IPS-18c (cell line): ENCODE measurements around the gene RAPGEF2.
"Not testable (repeated sequence)": the region's sequence is repeated elsewhere in the genome, so short reads cannot be mapped to it uniquely, and the experiment has no call there.

Source experiments
- H3K4me3 ChIP-seq: 2 replicates; pipeline ENCODE4 v1.7.0; 2013; ENCODE audit warnings: low read depth, mild to moderate bottlenecking, low read length, moderate library complexity; ENCODE audit not compliant: insufficient read depth
- H3K9me3 ChIP-seq: one replicate; pipeline ENCODE4 v1.6.1; 2013; ENCODE audit warnings: mild to moderate bottlenecking, low read length, moderate library complexity; ENCODE audit not compliant: control insufficient read depth, insufficient read depth

RAPGEF2 gene

DNA sequence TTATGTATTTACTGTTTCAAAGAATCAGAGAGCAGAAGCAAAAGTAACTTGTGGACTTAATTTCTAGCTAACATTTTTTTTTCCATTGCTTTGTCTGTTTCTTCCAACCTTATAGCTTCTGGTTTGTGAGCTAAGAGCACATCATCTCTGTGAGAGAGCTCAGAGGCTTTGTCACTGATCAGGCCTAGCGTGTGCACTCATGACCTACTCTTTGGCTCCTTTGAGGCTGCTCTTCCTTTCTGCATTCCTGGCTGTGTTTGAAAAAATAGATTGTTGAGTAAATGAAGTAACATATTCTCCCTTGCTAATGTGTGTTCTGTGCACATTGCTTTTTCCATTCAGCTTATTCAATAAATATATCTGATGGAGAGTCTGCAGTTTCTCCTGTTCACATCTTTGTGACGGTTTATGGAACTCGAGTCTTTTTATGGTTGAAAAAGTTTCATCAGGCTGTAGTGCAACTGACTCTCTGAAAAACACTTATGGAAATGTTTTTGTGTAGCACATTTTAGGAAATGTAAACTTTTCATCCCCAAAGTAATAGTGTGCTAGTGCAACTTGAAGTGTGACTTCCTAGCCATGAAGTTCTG, 133.0 kb downstream of the RAPGEF2 start:
- Histone ChIP-seq H3K4me3 (no peak overlapping the region), H3K9me3 (no peaks in the 10 kb centered on the region)

DNA sequence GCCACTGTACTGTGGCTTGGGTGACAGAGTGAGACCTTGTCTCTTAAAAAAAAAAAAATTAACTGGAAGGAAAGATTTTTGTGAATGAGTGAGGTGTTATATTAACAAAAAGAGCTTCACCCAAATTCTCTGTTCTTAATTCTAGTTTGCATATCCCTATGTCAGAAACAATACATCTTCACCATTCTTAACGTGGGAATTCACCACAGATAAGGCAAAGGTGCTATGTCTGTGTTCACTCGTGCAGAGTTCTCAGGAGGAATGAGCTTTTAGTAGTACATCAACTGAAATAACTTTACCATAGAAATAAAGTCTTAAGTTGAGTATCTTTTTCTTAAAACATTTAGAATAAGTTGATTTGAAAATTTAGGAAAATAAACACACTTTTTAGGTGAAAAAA, 135.1 kb downstream of the RAPGEF2 start:
- Histone ChIP-seq H3K4me3 (no peak overlapping the region), H3K9me3 (no peaks in the 10 kb centered on the region)

DNA sequence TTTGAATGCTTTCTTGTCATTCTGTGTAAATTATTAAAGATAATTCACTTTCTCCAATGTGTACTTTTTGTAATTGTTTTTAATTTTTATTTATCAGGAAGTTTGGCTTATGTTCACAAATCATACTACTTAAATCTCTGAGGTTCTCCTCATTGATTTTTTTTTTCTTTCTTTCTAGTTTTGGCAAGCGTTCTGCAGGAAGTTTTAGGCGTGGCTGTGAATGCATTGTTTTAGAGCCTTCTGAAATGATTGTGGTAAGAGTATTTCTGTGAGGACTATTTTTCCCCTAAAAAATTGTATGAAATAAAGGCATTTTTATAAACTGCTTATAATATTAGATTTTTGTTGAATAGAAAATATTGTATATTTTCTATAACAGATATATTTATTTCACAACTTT, 135.8 kb downstream of the RAPGEF2 start:
- no peaks in the 10 kb centered on the region for H3K9me3 ChIP-seq

DNA sequence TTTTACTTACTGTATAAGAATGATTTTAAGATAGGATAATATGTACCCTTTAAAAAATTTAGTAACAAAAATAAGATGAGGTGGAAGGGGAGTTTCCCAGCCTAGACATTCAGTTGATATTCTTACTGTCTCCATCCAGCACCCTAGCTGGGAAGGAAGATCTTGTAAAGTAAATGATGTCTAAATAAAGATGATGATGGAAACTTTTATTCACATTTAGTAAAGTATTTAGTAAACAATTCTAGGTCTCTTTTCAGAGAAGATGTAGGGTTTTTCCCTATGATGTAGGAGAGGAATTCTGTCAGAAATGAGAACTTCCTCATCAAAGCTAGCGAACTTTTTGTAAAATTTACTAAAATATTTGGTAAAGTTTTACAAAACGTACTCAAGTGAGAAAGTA, 136.8 kb downstream of the RAPGEF2 start:
- H3K9me3 ChIP-seq, result no peaks in the 10 kb centered on the region

More for the DNA sequence above, 135.8 kb downstream of the RAPGEF2 start:
- H3K4me3 ChIP-seq, result no peak overlapping the region

DNA sequence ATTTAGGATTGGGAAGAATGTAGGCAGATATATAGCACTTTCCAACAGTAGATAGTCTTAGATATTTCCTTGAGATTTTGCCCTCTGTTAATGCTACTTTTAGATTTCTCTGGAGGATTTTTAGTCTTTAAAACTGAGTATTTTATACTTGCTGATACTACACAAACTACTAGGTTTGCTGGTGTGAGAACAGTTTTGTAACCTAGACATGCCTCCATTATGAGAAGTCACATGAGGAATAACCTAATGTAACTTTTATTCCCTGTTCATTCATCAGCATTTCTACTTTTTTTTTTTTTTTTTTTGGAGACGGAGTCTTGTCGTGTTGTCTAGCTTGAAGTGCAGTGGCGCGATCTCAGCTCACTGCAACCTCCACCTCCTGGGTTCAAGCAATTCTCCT, 137.2 kb downstream of the RAPGEF2 start:
- H3K9me3 ChIP-seq, result no peaks in the 10 kb centered on the region
- no peak overlapping the region for H3K4me3 ChIP-seq

More for the DNA sequence above, 136.8 kb downstream of the RAPGEF2 start:
- H3K4me3 ChIP-seq, result no peak overlapping the region

DNA sequence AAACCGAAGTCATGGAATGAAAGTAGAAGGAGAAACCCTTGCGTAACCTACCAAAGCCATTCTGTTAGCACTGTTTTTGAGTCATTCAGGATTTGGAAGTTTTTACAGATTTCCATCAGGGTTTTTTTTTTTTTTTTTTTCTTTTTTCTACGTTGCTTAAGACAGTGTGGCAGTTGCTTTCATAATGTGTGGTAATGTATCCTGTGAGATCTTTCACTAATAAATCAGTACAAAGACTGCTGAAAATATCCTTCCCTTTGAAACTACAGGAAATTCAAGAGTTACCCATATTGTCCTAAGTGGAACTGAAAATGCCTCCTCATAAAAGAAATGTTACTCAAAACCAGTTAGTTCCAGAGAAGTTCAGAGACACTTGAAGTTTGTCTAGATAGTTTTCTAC, 137.8 kb downstream of the RAPGEF2 start:
- no peak overlapping the region for H3K4me3 ChIP-seq

DNA sequence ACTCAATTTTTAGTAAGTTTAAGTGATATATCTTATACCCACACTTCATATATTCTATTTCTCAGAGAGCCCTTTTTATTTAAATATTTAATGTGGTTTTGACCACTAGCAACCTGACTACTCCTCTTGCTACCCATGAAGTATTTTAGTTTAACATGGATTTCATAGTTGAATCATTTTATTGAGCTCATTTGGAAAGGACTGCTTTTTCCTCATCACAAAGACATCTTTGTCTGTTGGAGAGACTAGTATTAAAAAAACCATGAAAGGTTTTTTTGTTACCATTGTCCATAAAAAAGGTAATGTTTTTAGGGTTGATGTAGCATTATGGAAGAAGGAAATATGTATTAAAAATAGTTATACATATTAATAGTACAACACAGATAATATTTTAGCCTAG, 139.5 kb downstream of the RAPGEF2 start:
- Histone ChIP-seq H3K4me3 (no peak overlapping the region), H3K9me3 (no peaks in the 10 kb centered on the region)

More for the DNA sequence above, 137.8 kb downstream of the RAPGEF2 start:
- no peaks in the 10 kb centered on the region for H3K9me3 ChIP-seq

DNA sequence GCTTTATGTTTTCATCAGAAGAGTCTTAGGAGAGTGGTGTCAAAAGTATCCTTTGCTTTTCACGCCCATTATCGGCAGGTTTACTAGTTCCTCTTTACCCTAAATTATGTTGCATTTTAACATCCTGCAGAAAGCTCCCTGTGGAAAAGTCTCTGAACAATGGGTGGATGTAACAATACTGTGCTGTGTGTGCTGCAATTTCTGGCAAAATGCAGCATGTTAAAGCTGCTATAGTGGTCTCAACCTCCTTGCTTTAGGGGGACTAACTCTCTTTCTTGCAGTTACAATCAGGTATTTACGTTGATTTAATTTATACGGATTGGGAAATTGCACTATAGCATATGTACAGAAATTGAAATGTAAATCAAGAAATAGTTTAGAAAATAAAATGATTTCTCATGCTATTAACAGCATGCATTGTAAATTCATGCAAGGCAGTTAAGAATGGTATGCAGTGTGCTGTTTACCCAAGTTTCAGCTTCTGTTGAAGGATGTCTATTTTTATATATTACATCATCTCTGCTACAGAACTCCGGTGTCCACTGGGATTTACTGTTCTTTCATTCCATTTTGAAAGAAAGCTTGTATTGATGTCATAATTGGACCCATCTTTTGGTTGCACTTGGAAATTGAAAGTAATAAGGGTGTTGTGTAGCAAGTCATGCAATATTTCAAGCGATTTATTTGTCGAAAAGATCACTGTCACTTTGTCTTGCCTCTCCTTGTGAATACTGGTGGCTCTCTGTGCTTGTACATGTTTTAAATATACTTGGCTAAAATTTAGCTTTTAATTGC, 145.7 kb downstream of the RAPGEF2 start:
- H3K4me3 ChIP-seq, result no peak overlapping the region
- H3K9me3 ChIP-seq, result peaks cover 3% of the 10 kb centered on the region

DNA sequence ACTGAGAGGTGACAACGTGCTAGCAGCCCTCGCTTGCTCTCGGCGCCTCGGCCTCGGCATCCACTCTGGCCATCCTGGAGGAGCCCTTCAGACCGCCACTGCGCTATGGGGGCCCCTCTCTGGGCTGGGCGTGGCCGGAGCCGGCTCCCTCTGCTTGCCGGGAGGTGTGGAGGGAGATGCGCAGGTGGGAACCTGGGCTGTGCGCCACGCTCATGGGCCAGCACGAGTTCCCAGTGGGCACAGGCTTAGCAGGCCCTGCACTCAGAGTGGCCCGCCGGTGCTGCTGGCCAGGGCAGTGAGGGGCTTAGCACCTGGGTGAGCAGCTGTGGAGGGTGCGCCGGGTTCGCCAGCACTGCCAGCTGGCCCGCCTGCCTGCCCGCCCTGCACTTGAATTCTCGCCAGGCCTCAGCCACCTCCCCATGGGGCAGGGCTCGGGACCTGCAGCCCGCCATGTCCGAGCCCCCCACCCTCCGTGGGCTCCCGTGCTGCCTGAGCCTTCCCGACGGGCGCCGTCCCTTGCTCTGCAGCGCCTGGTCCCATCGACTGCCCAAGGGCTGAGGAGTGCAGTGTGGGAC, 148.0 kb downstream of the RAPGEF2 start:
- Histone ChIP-seq H3K9me3 (peaks cover 3% of the 10 kb centered on the region), H3K4me3 (no peak overlapping the region)

DNA sequence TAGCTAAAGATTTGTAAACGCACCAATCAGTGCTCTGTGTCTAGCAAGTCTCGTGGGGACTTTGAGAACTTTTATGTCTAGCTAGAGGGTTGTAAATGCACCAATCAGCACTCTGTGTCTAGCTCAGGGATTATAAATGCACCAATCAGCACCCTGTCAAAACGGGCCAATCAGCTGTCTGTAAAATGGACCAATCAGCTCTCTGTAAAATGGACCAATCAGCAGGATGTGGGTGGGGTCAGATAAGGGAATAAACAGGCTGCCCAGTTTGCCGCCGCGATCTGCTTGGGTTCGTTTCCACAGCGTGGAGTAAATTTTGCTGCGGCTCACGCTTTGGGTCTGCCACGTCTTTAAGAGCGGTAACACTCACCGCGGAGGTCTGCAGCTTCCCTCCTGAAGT, 148.7 kb downstream of the RAPGEF2 start:
- H3K9me3 ChIP-seq, H3K4me3 ChIP-seq: not testable (repeated sequence)

DNA sequence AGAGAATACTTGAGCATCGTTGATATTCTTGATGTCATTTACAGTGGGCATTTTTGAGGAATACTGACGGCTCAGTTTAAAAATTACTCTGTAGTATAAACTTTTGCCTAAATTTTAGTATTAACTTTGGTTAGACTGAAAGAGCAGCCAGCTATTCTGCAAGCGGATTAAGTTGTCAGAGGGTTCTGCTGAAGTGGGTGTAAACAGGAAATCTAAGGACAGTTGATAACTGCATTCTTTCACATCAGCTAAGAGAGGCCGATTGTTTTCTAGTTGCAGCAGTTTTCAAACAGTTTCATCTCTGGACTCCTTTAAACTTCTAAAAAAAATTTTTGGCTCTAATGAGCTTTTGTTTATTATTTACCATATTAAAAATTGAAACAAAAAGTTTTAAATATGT, 149.6 kb downstream of the RAPGEF2 start:
- Histone ChIP-seq H3K4me3 (no peak overlapping the region), H3K9me3 (peaks cover 3% of the 10 kb centered on the region)

DNA sequence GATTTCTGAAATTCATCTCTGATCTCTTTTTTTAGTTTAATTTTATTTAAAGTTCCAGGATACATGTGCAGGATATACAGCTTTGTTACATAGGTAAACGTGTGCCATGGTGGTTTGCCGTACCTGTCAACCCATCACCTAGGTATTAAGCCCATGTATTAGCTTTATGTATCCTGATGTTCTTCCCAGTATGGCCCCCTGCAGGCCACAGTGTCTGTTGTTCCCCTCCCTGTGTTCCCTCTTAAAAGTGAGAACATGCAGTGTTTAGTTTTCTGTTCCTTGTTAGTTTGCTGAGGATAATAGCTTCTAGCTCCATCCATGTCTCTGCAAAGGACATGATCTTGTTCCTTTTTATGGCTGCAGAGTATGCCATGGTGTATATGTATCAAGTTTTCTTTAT, 153.2 kb downstream of the RAPGEF2 start:
- peaks cover 2% of the 10 kb centered on the region for H3K9me3 ChIP-seq

DNA sequence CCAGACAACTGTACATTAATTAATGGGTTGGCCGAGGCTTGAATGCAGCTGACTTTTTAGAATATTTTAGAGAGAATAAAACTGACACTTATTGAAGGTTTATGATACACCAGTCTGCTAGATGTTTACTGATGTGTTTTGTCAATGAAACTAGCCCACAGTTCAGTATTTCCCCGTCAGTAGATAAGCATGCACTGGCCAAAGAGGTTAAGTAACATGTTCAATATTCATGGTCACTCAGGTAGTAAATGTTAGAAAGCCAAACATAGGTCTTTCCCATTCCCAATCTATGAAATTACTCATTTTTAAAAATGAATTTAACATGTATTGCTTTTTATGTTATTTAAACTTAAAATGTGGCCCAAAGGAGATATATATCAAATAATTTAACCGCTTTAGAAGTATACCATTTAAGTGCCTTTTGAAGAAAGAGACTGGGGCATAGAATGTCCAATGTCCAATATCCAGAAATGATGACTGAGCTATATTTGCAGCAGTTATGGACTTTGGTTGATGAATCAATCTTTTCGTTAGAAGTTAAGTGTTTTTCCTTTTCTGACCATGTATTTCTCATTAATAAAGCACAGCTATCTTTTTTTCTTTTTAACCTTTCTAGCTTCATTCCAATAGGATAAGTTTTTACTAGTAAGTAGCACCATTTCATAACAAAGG, 156.1 kb downstream of the RAPGEF2 start:
- H3K4me3 ChIP-seq, result no peak overlapping the region
- no peaks in the 10 kb centered on the region for H3K9me3 ChIP-seq

More for the DNA sequence above, 153.2 kb downstream of the RAPGEF2 start:
- no peak overlapping the region for H3K4me3 ChIP-seq

DNA sequence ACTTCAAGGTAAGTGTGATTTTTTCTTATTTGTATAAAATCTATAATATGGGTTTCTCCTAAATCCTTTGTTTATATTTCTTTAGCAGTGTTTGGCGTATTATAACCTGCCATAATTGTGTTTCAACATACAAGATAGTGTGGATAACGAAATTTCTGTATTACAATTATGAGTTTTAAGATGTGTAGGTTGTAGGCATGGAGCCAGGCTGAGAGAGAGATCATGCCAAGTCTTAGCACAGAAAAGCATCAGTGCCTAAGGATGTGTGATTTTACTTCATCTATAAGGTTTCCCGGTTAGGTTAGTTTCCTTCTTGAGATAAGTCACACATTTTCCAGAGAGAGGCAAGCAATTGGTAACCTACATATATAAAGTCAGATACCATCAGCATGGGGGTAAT, 161.2 kb downstream of the RAPGEF2 start:
- Histone ChIP-seq H3K9me3 (no peaks in the 10 kb centered on the region), H3K4me3 (no peak overlapping the region)

DNA sequence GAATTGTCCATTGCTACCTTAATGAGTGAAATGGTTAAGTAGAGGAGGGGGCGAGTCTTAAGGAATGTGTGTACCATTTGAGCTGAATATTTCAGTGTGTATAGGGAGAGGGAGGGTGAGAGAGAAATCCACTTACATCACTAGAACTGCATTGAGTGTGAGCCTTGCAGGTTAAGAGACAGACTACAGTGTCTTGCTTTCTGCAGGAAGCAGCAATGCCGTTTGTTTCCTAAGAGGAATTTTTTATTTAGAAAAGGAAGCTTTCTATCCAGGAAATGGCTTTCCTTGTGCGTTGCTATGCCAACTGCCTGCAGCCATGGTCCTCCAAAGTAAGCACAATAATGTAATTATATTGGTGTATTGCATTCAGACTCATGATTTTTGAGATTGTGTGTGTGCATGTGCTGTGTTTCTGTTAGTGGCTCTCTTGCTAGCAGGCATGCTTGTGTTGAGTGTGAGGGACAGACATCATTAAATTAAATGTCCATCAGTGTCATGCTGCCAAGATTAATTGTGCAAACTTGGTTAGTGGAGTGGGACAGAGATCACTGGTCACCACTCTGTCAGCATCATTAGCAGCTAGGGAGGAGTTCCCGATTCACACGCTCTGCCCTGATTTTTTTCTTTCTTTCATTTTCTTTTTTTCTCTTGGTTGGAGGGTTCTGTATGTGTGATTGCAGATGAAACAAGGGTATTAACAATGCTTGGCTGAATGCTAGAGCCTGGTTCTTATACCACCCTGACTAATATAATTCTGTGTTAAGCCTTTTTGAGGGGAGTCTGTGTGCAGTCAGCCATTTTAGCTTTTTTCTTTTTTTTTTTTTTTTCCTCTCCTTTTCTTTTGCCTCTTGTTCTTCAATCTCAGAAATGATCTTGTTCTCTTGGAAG, 164.3 kb downstream of the RAPGEF2 start:
- Histone ChIP-seq H3K9me3 (no peaks in the 10 kb centered on the region), H3K4me3 (no peak overlapping the region)

DNA sequence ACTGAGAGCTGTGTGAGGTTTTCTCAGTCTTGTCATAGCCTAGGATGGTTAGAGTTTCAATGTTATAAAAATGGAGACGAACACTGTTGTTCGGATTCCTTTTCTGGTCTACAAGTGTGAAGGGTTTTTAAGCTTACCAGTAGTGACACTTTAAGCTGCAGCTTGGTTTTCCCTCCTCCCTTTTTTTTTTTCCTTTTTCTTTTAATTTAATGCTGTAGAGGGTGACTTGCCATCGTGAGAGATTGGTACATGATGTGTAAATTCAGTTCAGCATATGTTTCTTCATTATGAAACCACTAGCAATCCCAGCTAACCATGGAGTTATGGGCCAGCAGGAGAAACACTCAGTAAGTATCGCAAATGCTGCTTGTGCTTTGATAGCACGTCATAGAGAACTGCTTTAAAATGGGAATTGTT, 165.0 kb downstream of the RAPGEF2 start:
- Histone ChIP-seq H3K4me3 (no peak overlapping the region), H3K9me3 (no peaks in the 10 kb centered on the region)

DNA sequence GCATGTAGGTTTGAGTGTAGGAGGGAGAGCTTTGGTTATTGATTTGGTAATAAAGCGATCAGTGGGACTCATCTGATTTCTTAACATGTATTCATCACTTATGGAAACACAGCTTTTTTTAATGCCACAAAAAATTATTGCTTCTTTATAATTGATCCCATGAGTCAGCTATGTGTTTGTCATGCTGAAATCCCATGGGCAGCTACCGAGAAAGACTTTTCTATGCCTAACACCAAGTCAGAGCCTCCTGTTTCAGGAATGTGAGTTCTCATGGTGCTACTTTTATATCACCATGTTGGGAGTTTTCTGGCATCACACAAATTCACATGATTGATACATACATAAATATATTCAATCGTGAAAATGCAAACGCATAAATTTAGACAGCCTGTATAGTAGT, 165.7 kb downstream of the RAPGEF2 start:
- Histone ChIP-seq H3K4me3 (no peak overlapping the region), H3K9me3 (no peaks in the 10 kb centered on the region)
